Chondrocyte (in vitro differentiated cells): ENCODE results near the gene RUNX2. TPM values are rescaled to one million over a fixed set of nuclear protein-coding genes. Genes with fewer than 3 reads are reported as not detected.

ENCODE experiments used
- DNase-seq: peaks from one replicate; pipeline ENCODE4 v3.0.0; 2021; ENCODE audit warnings: mixed read lengths, low spot score
- H3K27ac Mint-ChIP-seq: one replicate; pipeline ENCODE4 v1.8.0; 2021; ENCODE audit warnings: mild to moderate bottlenecking, moderate library complexity, mixed read lengths; ENCODE audit not compliant: unreplicated experiment
- H3K27me3 Mint-ChIP-seq: 2 replicates; pipeline ENCODE4 v1.8.0; 2021; ENCODE audit warnings: low read depth, mixed read lengths
- H3K36me3 Mint-ChIP-seq: 2 replicates; pipeline ENCODE4 v1.8.0; 2021; ENCODE audit warnings: low read depth, mixed read lengths
- H3K4me1 Mint-ChIP-seq: 2 replicates; pipeline ENCODE4 v1.8.0; 2021; ENCODE audit warnings: low read depth, mild to moderate bottlenecking, mixed read lengths
- H3K4me3 Mint-ChIP-seq: one replicate; pipeline ENCODE4 v1.8.0; 2021; ENCODE audit warnings: mild to moderate bottlenecking, moderate library complexity, mixed read lengths; ENCODE audit not compliant: unreplicated experiment
- H3K9me3 Mint-ChIP-seq: 2 replicates; pipeline ENCODE4 v1.8.0; 2021; ENCODE audit warnings: low read depth, mixed read lengths
- total RNA-seq: library from RNA; stranded (reverse); gene quantifications from 3 replicates; pipeline ENCODE4 v1.2.1, GENCODE V29; 2021
- TF ChIP-seq, protein P1 (sequence below): fragments of 200-600 bp; sonication (generic); IDR thresholded peaks from 2 replicates; pipeline ENCODE4 v1.5.0; 2021; ENCODE audit warnings: antibody characterized with exemption, mild to moderate bottlenecking, moderate library complexity

Gene RUNX2
- total RNA-seq, 1 donor from 2014 or later: 12.2 TPM

DNA sequence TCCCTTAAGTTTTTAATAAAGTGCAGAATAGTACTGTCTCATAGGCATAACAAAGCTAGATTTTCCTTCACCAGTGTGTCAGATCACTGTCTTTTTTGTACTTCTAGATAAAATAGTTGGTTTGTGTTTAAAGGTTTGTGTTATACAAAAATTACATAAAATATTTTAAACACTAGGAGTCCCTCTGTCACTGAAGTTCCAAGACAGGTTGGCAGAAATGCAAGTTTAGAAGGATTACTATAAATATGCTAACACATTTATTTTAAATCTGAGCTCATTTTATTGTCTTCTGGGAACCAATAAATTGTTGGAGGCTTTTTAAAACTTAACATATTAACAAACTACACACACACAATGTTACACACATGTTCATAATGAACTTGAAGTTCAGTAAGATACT is 30.8 kb upstream of the RUNX2 start:
- H3K4me3 Mint-ChIP-seq: no peak overlapping the region
- no peak overlapping the region for H3K27ac Mint-ChIP-seq
- no peaks in the 10 kb centered on the region for H3K27me3 Mint-ChIP-seq
- DNase-seq: no peak
- TF ChIP-seq, protein P1, sequence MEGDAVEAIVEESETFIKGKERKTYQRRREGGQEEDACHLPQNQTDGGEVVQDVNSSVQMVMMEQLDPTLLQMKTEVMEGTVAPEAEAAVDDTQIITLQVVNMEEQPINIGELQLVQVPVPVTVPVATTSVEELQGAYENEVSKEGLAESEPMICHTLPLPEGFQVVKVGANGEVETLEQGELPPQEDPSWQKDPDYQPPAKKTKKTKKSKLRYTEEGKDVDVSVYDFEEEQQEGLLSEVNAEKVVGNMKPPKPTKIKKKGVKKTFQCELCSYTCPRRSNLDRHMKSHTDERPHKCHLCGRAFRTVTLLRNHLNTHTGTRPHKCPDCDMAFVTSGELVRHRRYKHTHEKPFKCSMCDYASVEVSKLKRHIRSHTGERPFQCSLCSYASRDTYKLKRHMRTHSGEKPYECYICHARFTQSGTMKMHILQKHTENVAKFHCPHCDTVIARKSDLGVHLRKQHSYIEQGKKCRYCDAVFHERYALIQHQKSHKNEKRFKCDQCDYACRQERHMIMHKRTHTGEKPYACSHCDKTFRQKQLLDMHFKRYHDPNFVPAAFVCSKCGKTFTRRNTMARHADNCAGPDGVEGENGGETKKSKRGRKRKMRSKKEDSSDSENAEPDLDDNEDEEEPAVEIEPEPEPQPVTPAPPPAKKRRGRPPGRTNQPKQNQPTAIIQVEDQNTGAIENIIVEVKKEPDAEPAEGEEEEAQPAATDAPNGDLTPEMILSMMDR: peak; percentile 57
- peaks cover 2% of the 10 kb centered on the region for H3K36me3 Mint-ChIP-seq
- peaks cover 17% of the 10 kb centered on the region for H3K9me3 Mint-ChIP-seq
- no peaks in the 10 kb centered on the region for H3K4me1 Mint-ChIP-seq

DNA sequence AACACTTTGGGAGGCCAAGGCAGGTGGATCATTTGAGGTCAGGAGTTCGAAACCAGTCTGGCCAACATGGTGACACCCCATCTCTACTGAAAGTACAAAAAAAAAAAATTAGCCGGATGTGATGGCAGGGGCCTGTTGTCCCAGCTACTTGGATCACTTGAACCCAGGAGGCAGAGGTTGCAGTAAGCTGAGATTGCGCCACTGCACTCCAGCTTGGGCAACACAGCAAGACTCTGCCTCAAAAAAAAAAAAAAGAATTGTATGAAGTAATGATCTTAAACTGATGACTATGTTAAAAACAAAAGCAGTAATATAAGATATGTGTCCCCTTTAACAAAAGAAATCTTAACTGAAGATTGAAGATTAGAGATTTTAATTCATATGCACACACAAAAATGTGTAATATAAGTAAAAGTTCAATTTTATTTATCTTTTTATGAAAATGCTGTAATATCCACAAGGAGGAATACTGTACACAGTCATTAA is 29.0 kb upstream of the RUNX2 start:
- Mint-ChIP-seq H3K27ac (no peak overlapping the region), H3K4me1 (no peaks in the 10 kb centered on the region), H3K27me3 (no peaks in the 10 kb centered on the region), H3K4me3 (no peak overlapping the region), H3K9me3 (peaks cover 10% of the 10 kb centered on the region), H3K36me3 (peaks cover 5% of the 10 kb centered on the region)
- TF ChIP-seq, protein P1: no peak
- no peak for DNase-seq

DNA sequence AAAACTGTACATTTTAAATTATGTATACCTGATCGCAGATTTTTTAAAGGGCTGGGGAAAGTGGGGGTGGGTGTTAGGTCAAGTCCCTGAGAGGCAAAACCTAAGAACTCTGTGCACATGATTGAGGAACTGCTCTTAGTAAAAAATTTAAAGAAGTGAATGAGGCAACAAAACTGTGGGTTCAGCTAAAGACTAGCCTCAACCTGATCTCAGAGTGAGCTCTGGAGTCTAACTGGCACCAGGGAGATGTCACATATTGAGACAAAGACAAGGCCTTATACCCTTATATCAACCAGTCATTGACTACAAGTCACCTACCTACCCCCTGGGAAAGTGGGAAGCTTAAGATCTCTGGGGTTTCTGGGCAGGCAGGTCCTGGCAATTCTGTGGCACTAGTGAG is 27.4 kb upstream of the RUNX2 start:
- Mint-ChIP-seq H3K27ac (no peak overlapping the region), H3K4me1 (no peaks in the 10 kb centered on the region), H3K4me3 (no peak overlapping the region), H3K9me3 (no peaks in the 10 kb centered on the region), H3K36me3 (peaks cover 5% of the 10 kb centered on the region), H3K27me3 (no peaks in the 10 kb centered on the region)
- no peak for DNase-seq
- TF ChIP-seq, protein P1: no peak

GRCh38 chr6:45301348-45302142 is 26.6 kb upstream of the RUNX2 start:
- Mint-ChIP-seq H3K9me3 (peaks cover 3% of the 10 kb centered on the region), H3K4me1 (no peaks in the 10 kb centered on the region), H3K36me3 (peaks cover 8% of the 10 kb centered on the region), H3K27ac (no peak overlapping the region), H3K4me3 (no peak overlapping the region), H3K27me3 (no peaks in the 10 kb centered on the region)
- DNase-seq: no peak
- TF ChIP-seq, protein P1: no peak

DNA sequence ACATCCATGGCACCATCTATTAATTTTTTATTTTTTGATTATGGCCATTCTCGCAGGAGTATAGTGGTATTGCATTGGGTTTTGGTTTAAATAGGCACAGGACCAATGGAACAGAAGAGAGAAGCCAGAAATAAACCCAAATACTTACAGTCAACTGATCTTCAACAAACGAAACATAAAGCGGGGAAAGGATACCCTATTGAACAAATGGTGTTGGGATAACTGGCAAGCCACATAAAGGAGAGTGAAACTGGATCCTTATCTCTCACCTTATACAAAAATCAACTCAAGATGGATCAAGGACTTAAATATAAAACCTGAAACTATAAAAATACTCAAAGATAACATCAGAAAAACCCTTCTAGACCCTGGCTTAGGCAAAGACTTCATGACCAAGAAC is 25.3 kb upstream of the RUNX2 start:
- Mint-ChIP-seq H3K4me3 (no peak overlapping the region), H3K4me1 (no peaks in the 10 kb centered on the region), H3K36me3 (peaks cover 8% of the 10 kb centered on the region), H3K27ac (no peak overlapping the region), H3K9me3 (peaks cover 3% of the 10 kb centered on the region), H3K27me3 (no peaks in the 10 kb centered on the region)
- DNase-seq: no peak
- TF ChIP-seq, protein P1: no peak
